Hematopoietic multipotent progenitor cell treated with erythropoietin and hydrocortisone succinate and interleukin-3 and kit ligand, for 4 days (in vitro differentiated cells): ENCODE data around the gene BTN2A1.

ENCODE experiments used
- DNase-seq: peaks from one replicate; pipeline ENCODE4 v3.0.0-alpha.2; 2015

The BTN2A1 gene

GRCh38 chr6:26472549-26473290 lies 15.0 kb downstream of the BTN2A1 start:
- no peak for DNase-seq

GRCh38 chr6:26473429-26473757 lies 15.6 kb downstream of the BTN2A1 start:
- no peak for DNase-seq

- peak; percentile 97 for DNase-seq
Measured at GRCh38 chr6:26473758-26474438, 16.1 kb downstream of the BTN2A1 start.

DNA sequence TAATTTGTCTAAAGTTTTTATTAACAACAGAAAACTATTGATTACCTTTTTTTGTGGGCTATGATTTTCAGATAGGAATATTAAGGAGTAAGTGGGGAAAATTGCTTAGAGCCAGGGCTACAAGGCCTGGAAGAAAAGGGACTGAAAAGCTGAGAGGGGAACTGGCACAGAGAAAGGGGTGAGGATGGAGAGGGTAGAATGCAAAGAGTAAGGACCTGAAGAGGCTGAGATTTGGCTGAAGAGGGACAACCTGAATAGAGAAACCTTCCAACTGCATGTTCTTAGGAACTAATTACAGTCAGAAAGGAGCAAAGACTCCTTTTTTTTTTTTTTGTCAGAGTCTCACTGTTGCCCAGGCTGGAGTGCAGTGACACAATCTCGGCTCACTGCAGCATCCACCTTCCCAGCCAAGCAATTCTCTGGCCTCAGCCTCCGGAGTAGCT lies 16.7 kb downstream of the BTN2A1 start:
- no peak for DNase-seq

DNA sequence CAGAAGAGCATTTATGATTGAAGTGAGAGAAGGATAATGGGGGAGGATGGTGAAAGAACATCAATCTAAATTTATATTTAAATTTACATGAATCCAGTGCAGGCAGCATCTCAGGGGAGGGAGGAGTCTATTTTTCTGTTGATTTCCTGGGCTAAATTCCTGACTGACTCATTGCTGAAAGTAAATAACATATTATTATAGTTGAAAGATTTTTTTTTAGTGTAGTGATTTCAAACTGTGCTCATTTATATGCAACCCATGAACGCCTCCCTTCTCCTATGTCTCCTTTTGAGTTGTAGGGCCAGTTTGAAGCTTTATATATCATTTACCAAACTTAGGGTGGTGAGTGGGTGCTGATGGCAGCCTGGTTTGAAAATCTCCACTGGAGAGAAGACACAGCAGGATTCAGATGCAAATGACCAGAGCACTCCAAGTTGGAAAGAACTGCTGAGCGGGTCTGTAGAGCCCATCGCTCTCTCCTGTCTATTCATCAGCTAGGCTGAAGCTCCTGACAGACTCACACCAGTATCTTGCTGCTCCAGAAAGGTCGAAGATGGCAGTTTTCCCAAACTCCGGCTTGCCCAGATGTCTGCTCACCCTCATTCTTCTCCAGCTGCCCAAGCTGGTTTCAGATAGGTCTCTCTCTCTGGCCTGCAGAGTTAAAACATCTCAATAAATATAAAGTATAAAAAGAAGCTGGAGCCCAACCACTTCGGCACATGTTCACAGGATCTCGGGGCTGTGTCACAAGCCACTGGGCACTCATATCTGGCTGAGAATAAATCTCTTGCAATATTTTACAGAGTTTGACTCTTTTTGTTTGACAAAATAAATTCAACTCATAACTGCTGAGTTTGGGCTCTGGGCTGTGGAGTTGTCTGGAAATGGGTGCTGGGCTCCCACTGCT lies 18.3 kb downstream of the BTN2A1 start:
- DNase-seq = no peak

DNA sequence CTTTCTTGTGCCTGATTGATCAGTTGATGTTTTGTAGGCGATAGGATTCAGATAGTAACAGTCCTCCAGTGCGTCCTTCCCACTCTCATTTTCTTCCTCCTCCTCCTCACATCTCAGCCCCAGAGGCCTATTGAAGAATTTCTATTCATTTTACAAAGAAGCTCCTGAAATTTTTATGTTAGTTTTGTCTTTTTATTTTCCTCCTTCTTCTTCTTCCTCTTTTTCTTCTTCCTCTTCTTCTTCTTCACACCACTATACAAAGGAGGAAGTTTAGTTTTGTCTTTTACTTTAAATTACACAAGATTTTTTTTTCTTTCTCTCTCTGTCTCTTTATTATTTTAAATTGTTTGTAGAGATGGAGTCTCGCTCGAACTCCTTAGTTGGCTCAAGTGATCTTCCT lies 19.1 kb downstream of the BTN2A1 start:
- DNase-seq = no peak

DNA sequence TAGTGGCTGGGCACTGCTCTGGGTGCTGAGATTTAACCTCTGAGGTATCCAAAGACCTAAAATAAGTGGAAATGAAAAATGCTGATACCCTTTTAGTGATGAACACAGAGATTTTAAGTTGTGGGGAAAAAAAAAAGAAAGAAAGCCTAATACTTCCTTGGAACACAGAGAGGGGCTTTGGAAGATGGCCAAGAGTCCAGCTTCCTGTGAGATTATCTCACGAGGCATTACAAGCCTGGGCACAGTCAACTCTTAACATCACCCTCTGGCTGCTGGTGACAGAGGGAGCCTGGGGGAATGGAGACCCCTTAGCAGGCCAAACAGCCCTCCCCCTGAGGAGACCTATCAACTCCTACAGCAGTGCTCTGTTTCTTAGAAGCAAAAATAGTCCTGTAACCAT lies 19.7 kb downstream of the BTN2A1 start:
- DNase-seq = peak; percentile 46

DNA sequence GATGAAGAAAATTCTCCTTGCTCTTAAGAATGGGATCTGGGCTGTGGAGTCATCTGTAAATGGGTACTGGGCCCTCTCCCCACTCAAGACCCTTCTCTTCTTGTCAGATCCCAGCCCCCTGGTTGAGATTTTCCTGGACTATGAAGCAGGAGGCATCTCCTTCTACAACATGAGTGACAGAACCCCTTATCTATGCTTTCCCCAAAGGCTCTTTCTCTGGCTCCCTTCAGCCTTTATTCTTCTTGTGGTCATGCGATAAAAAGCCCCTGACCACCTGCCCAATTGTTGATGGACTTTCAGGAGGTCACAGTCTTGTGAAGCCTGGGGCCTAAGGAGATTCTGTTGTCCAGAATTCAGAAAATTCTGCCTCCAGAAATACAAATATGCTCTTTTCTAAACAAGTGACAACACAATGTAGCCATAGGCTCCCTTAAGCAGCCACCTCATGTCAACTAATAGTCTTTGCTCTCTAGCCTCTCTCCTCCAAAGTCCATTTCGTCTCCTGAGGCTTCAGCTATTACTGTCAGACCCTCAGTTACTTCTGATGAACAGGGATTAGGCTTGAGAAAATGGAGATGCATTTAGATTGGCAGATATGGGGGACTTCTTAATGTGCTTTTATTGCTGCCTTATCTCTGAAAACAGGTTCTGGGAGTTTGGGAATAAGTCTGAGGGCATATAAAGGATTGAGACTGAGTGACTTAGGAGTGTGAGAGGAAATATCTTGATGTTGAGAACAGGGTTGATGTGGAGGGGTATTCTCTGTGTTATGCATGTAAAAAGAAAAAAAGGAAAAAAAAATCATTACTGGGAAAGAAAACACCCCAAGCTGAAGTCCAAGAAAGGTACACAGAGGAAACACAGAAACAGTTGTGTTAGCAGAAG lies 20.6 kb downstream of the BTN2A1 start:
- DNase-seq = no peak

DNA sequence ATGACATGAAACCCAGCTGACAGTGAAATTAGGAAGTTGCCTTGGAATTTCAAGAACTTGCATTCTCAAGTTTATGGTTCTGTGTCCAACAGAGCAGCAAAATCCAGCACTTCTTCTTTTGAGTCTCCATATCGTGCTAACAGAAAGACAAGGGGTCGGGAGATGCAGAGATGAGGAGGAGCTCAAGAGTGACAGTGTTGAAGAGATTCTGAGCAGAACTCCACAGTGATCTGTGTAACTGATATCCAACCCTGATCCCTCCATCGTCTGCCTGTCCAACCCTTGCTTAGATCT lies 21.2 kb downstream of the BTN2A1 start:
- DNase-seq = no peak

DNA sequence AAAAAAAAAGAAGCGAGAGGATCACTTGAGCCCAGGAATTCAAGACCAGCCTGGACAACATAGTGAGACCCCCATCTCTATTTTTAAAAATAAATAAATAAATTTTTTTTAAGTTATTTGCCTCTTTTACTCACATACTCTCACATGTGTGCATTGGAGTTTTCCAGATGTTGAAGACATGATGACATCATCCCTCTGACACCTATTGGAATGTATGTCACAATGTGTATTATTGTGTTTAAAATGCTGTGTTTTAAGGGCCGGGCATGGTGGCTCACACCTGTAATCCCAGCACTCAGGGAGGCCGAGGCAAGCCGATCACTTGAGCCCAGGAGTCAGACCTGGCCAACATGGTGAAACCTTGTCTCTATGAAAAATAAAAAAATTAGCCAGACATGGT lies 24.6 kb downstream of the BTN2A1 start:
- no peak for DNase-seq

- no peak for DNase-seq
Measured at GRCh38 chr6:26483727-26484126, 26.0 kb downstream of the BTN2A1 start.

DNA sequence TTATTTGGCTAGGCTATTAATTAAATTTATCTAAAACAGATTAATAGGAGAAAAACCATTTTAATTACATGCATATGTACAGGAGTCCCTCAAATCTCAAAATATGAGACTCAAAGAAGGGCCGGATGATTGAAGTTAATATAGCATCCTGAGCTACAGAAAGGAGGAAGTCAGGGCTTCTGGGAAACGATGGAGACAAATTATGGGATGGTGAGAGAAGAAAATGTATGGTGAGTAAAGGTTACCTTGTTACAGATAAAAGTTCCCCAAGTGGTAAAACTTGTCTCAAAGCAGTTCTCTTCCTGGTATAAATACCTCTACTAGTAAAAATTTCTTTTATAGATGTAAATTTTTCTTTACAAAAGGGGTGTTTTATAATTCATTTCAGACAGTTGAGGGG lies 26.4 kb downstream of the BTN2A1 start:
- DNase-seq = no peak

GRCh38 chr6:26485112-26485780 lies 27.5 kb downstream of the BTN2A1 start:
- peak; percentile 67 for DNase-seq

GRCh38 chr6:26486358-26486757 lies 28.6 kb downstream of the BTN2A1 start:
- DNase-seq = no peak

- no peak for DNase-seq
Measured at GRCh38 chr6:26487466-26487865, 29.7 kb downstream of the BTN2A1 start.

- DNase-seq = no peak
Measured at GRCh38 chr6:26489996-26490964, 32.5 kb downstream of the BTN2A1 start.

DNA sequence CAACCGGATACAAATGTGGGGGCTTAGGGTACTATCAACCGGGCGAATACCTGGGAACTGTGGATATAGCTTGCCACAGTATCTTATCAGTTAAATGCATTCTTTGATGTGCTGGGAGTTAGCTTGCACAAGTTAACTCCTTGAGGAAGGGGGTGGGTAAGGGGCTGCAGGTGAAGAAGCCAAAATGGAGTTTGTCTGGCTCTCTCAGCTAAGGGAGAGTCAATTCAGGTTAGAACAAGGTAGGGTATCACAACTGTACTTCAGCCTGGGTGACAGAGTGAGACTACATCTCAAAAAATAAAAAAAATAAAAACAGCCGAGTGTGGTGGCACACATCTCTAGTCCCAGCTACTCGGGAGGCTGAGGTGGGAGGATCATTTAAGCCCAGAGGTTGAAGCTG lies 33.8 kb downstream of the BTN2A1 start:
- DNase-seq = no peak

DNA sequence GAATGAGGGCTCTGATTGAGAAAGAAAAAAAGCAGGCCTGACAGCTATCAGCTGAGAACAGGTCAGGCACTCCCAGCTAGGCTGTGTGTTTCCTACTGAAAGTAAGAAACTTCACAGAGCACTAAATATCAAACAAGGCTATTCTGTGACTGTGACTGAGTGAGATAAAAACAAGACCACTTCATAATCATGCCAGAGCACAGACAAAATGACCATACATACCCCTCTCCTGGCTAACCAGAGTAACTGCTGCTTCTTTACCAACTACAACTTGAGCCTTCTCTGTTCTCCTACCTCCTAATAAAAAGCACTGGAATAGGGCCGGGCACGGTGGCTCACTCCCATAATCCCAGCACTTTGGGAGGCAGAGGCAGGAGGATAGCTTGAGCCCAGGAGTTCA lies 35.5 kb downstream of the BTN2A1 start:
- peak; percentile 89 for DNase-seq

DNA sequence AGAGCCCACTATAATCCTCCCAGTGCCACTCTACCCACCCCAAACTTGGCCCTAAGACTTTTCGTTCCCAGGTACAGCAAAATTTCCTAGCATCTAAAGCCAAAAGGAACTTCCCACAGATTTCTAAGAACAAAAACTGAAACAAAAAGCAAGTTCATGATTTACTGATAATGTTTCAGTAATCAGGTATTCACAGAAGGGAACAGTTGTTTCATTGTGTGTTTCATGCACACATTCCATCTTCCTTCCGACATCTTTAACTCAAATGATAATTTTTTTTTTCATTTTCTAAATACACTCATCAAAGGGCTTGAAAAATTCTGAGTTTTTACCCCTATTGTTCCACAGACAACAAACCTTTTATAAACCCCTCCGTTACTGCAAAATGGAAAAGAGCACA lies 36.4 kb downstream of the BTN2A1 start:
- no peak for DNase-seq

DNA sequence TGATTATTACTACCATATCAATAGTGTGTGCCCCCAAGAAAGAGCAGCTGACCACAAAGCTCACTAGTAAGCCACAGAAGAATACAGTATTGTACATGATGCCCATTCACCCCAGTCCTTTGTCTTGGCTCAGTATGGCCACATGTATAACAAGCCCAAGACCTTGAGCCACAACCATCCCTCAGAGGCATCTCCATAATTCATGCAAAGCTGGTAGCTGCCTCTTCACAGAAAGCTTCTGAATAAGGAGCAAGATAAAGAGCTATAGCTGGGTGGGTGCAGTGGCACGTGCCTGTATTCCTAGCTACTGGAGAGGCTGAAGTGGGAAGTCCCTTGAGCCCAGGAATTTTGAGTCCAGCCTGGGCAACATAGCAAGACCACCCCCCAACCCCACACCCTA lies 37.5 kb downstream of the BTN2A1 start:
- no peak for DNase-seq

GRCh38 chr6:26497610-26498009 lies 39.9 kb downstream of the BTN2A1 start:
- DNase-seq = no peak
